Gastrocnemius medialis (tissue), 4 donors: ENCODE results near the gene RACGAP1.

Experiments
- CTCF ChIP-seq, 5 experiments: fragments of 450-650 bp in 3 of 5; fragments of 200-600 bp in 2 of 5; sonication (generic) in 2 of 5; IDR thresholded peaks in 4 of 5; conservative IDR thresholded peaks in 1 of 5; 1 replicate in 4 of 5; 2 replicates in 1 of 5; pipeline ENCODE4 v1.5.1; 2016 to 2019; ENCODE audit warnings: antibody characterized with exemption in 5 of 5, mild to moderate bottlenecking in 3 of 5, moderate library complexity in 3 of 5
- POLR2A ChIP-seq, 2 donors: fragments of 450-650 bp; IDR thresholded peaks; one replicate each; pipeline ENCODE4 v1.6.1; 2017; ENCODE audit warnings: antibody characterized with exemption in 2 of 2, mild to moderate bottlenecking in 2 of 2, moderate library complexity in 2 of 2

GRCh38 chr12:49984476-49985359, 40.6 kb downstream of the RACGAP1 start:
- TF ChIP-seq CTCF (IDR thresholded peaks at IDR 0.05 in 4 of 5, conservative IDR thresholded peaks at IDR 0.05 in 1 of 5) = no peak
- no peak for TF ChIP-seq POLR2A (IDR thresholded peaks at IDR 0.05)
